ENCODE results near the gene SUPT5H. TPM values are rescaled to one million over a fixed set of nuclear protein-coding genes. Genes with fewer than 3 reads are reported as not detected.

SUPT5H gene
- total and polyA plus RNA-seq, 10 of the 15 experiments (the other 5 are each of a cell fraction or from before 2014, with no cell fraction given) = 27.2 to 194 (median 83.6) TPM

DNA sequence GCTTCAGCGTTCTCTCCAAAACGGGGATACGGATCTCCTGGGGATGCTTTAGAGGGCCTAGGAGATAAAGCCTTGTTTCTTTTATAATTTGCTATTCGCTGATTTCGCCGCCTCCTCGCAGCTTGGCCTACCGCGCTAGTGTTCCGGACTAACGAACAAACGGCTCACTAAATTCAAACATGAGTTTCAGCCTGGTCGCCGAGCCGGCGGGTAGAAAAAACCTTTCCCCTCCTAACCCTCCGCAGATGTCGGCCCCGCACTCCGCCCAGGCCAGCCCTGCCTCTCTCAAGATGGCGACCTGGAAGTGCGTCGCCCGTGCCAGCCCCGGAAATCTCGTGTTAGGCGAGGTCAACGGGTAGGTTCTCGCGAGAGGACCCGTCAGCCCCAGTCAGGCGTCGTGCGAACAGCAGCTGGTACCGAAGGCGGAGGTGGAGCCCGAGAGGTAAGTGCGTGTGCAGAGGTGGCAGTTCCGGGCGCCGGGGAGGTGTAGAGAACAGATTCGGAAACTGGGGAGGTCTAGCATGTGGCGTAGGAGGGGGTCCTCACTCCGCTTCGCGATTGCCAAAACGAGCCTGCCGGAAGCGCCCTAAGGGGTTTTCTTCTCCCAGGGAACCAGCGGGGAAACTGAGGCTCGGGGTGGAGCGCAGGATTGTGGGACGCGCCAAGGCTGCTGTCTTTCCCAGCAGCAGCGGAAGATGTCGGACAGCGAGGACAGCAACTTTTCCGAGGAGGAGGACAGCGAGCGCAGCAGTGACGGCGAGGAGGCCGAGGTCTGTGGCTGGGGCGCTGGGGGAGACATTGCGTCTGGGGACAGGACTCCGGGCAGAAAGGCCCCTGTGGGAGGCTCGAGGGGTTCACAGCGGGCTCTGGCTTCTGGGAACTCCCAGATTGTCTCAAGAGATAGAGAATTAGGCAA lies at the start of gene SUPT5H (continued):
- TF ChIP-seq CBX3 (IDR thresholded peaks at IDR 0.05; ENCODE audit: borderline replicate concordance, low read depth) (no peak), RB1 (IDR thresholded peaks at IDR 0.05; ENCODE audit: borderline replicate concordance) (no peak), ZNF384 (IDR thresholded peaks at IDR 0.05; ENCODE audit: borderline replicate concordance, low read depth, low read length) (peak; percentile 65; the same call in 1 of the 2 replicates), BHLHE40 (IDR thresholded peaks at IDR 0.05; ENCODE audit: borderline replicate concordance in 1 of 2, low read depth in 2 of 2, low read length in 1 of 2) (peak; percentile 92 to 96), STAT3 (IDR thresholded peaks at IDR 0.05; ENCODE audit: low read depth, low read length) (no peak), TCF7 (IDR thresholded peaks at IDR 0.05; ENCODE audit: borderline replicate concordance) (no peak), STAT1 (conservative IDR thresholded peaks at IDR 0.05) (0 out of 2 replicates have a peak, but pooled peaks have one; percentile 53), HDAC2 (IDR thresholded peaks at IDR 0.05) (no peak)
- TF ChIP-seq, protein P1, sequence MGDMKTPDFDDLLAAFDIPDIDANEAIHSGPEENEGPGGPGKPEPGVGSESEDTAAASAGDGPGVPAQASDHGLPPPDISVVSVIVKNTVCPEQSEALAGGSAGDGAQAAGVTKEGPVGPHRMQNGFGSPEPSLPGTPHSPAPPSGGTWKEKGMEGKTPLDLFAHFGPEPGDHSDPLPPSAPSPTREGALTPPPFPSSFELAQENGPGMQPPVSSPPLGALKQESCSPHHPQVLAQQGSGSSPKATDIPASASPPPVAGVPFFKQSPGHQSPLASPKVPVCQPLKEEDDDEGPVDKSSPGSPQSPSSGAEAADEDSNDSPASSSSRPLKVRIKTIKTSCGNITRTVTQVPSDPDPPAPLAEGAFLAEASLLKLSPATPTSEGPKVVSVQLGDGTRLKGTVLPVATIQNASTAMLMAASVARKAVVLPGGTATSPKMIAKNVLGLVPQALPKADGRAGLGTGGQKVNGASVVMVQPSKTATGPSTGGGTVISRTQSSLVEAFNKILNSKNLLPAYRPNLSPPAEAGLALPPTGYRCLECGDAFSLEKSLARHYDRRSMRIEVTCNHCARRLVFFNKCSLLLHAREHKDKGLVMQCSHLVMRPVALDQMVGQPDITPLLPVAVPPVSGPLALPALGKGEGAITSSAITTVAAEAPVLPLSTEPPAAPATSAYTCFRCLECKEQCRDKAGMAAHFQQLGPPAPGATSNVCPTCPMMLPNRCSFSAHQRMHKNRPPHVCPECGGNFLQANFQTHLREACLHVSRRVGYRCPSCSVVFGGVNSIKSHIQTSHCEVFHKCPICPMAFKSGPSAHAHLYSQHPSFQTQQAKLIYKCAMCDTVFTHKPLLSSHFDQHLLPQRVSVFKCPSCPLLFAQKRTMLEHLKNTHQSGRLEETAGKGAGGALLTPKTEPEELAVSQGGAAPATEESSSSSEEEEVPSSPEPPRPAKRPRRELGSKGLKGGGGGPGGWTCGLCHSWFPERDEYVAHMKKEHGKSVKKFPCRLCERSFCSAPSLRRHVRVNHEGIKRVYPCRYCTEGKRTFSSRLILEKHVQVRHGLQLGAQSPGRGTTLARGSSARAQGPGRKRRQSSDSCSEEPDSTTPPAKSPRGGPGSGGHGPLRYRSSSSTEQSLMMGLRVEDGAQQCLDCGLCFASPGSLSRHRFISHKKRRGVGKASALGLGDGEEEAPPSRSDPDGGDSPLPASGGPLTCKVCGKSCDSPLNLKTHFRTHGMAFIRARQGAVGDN (IDR thresholded peaks at IDR 0.05) = peak; percentile 73
- TF ChIP-seq, protein P2, sequence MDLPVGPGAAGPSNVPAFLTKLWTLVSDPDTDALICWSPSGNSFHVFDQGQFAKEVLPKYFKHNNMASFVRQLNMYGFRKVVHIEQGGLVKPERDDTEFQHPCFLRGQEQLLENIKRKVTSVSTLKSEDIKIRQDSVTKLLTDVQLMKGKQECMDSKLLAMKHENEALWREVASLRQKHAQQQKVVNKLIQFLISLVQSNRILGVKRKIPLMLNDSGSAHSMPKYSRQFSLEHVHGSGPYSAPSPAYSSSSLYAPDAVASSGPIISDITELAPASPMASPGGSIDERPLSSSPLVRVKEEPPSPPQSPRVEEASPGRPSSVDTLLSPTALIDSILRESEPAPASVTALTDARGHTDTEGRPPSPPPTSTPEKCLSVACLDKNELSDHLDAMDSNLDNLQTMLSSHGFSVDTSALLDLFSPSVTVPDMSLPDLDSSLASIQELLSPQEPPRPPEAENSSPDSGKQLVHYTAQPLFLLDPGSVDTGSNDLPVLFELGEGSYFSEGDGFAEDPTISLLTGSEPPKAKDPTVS (IDR thresholded peaks at IDR 0.05; ENCODE audit: low read depth, low read length) = no peak
- TF ChIP-seq, protein P3, sequence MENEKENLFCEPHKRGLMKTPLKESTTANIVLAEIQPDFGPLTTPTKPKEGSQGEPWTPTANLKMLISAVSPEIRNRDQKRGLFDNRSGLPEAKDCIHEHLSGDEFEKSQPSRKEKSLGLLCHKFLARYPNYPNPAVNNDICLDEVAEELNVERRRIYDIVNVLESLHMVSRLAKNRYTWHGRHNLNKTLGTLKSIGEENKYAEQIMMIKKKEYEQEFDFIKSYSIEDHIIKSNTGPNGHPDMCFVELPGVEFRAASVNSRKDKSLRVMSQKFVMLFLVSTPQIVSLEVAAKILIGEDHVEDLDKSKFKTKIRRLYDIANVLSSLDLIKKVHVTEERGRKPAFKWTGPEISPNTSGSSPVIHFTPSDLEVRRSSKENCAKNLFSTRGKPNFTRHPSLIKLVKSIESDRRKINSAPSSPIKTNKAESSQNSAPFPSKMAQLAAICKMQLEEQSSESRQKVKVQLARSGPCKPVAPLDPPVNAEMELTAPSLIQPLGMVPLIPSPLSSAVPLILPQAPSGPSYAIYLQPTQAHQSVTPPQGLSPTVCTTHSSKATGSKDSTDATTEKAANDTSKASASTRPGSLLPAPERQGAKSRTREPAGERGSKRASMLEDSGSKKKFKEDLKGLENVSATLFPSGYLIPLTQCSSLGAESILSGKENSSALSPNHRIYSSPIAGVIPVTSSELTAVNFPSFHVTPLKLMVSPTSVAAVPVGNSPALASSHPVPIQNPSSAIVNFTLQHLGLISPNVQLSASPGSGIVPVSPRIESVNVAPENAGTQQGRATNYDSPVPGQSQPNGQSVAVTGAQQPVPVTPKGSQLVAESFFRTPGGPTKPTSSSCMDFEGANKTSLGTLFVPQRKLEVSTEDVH (IDR thresholded peaks at IDR 0.05; ENCODE audit: low read depth, partially characterized antibody) = no peak
- TF ChIP-seq, protein P4, sequence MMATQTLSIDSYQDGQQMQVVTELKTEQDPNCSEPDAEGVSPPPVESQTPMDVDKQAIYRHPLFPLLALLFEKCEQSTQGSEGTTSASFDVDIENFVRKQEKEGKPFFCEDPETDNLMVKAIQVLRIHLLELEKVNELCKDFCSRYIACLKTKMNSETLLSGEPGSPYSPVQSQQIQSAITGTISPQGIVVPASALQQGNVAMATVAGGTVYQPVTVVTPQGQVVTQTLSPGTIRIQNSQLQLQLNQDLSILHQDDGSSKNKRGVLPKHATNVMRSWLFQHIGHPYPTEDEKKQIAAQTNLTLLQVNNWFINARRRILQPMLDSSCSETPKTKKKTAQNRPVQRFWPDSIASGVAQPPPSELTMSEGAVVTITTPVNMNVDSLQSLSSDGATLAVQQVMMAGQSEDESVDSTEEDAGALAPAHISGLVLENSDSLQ (IDR thresholded peaks at IDR 0.05) = peak; percentile 86
- TF ChIP-seq, protein P5, sequence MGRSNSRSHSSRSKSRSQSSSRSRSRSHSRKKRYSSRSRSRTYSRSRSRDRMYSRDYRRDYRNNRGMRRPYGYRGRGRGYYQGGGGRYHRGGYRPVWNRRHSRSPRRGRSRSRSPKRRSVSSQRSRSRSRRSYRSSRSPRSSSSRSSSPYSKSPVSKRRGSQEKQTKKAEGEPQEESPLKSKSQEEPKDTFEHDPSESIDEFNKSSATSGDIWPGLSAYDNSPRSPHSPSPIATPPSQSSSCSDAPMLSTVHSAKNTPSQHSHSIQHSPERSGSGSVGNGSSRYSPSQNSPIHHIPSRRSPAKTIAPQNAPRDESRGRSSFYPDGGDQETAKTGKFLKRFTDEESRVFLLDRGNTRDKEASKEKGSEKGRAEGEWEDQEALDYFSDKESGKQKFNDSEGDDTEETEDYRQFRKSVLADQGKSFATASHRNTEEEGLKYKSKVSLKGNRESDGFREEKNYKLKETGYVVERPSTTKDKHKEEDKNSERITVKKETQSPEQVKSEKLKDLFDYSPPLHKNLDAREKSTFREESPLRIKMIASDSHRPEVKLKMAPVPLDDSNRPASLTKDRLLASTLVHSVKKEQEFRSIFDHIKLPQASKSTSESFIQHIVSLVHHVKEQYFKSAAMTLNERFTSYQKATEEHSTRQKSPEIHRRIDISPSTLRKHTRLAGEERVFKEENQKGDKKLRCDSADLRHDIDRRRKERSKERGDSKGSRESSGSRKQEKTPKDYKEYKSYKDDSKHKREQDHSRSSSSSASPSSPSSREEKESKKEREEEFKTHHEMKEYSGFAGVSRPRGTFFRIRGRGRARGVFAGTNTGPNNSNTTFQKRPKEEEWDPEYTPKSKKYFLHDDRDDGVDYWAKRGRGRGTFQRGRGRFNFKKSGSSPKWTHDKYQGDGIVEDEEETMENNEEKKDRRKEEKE (IDR thresholded peaks at IDR 0.05) = no peak
- TF ChIP-seq, protein P6, sequence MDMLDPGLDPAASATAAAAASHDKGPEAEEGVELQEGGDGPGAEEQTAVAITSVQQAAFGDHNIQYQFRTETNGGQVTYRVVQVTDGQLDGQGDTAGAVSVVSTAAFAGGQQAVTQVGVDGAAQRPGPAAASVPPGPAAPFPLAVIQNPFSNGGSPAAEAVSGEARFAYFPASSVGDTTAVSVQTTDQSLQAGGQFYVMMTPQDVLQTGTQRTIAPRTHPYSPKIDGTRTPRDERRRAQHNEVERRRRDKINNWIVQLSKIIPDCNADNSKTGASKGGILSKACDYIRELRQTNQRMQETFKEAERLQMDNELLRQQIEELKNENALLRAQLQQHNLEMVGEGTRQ (IDR thresholded peaks at IDR 0.05; ENCODE audit: borderline replicate concordance, low read depth, low read length) = no peak; the same call in 1 of the 2 replicates

Measured in GM12878 (cell line).